Tibial nerve (tissue), 4 donors: ENCODE data around the gene FERMT3.

Experiments
- CTCF ChIP-seq, 5 experiments: fragments of 200-600 bp in 3 of 5; fragments of 450-650 bp in 2 of 5; sonication (generic) in 3 of 5; IDR thresholded peaks; one replicate each; pipeline ENCODE4 v1.5.1; 2016 to 2019; ENCODE audit warnings: antibody characterized with exemption in 5 of 5, mild to moderate bottlenecking in 3 of 5, moderate library complexity in 2 of 5
- EP300 ChIP-seq, 2 donors: sonication (generic); formaldehyde crosslinking; IDR thresholded peaks; one replicate each; pipeline ENCODE4 v1.6.1; 2017; ENCODE audit warnings: antibody characterized with exemption in 2 of 2, mild to moderate bottlenecking in 1 of 2
- POLR2A ChIP-seq, 2 donors: fragments of 450-650 bp; IDR thresholded peaks; one replicate each; pipeline ENCODE4 v1.6.1; 2017; ENCODE audit warnings: antibody characterized with exemption in 2 of 2, mild to moderate bottlenecking in 2 of 2, moderate library complexity in 2 of 2

DNA sequence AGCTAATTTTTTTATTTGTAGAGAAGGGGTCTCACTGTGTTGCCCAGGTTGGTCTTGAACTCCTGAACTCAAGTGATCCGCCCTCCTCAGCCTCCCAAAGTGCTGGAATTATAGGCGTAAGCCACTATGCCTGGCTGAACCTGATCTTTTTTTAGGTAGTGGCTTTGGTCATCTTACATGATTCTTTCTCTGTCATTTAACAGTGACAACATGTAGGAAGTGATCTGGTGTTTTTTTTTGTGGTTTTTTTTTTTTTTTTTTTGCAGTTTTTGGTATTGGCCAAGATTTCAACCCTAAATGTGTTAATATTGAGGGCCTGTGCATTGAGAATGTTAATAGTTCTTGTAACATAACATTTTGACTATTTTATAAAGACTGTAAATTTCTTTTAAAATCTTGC is 8.0 kb upstream of the FERMT3 start:
- TF ChIP-seq CTCF (IDR thresholded peaks at IDR 0.05) (no peak), POLR2A (IDR thresholded peaks at IDR 0.05) (no peak), EP300 (IDR thresholded peaks at IDR 0.05) (no peak)
